ENCODE measurements around the gene OGDHL.
"Not testable (repeated sequence)": the region's sequence is repeated elsewhere in the genome, so short reads cannot be mapped to it uniquely, and the experiment has no call there.

Gene OGDHL

GRCh38 chr10:49756031-49756430 is 6.1 kb downstream of the OGDHL start:
- no peak for DNase-seq (ENCODE audit: low read depth in 2 of 2)

DNA sequence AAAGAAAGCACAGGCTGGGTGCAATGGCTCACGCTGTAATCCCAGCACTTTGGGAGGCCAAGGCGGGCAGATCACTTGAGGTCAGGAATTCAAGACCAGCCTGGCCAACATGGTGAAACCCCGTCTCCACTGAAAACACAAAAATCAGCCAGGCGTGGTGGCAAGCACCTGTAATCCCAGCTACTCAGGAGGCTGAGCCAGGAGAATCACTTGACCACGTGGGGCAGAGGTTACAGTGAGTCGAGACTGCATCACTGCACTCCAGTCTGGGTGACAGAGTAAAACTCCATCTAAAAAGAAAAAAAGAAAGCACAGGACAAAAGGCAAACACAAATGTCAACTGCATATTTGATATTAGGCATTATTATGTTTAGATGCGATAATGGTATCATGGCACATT is 7.2 kb downstream of the OGDHL start:
- not testable (repeated sequence) for DNase-seq (ENCODE audit: low read depth in 2 of 2)

- DNase-seq (ENCODE audit: low read depth in 2 of 2): no peak
These were observed 9.5 kb downstream of the OGDHL start for GRCh38 chr10:49752584-49752983.

DNA sequence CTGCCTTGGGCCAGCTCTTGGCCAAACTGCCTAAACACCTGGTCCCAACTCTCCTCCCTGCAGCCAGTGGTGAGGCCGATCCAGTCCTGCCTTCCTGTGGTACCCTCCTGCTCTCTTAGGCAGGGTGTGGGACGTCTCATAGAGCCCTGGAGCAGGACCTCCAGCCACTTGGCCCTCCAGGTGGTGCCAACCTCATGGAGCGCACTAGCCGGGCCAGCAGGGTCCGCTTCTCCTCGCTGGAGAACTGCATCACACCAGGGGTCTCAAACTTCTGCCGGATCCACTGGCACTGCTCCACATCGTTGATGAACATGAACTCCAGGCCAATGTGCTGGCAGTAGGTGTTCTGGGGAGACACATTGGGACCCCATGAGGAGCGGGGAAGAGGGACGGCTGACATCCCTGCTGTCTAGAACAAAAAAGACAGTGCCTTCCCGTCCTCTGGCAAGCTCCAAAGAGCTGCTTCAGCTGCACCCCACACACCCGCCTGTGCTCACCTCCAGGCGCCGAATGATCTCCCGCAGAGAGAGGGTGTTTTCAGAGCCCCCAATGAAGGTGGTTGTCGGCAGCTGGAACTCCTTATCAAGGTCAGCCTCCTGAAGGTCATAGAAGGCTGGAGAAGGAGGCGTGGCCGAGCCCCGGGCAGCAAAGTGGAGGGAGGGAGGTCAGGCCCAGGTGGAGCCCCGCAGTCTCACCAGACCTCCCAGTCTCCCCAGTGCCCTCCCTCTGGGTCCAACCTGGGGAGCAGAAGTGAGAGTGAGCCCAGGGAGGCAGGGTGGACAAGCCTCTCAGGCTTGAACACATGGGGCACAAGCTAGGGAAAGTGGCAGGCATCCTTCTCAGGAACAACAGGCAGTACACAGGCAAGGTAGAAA is 10.2 kb downstream of the OGDHL start:
- no peak for DNase-seq (ENCODE audit: low read depth in 2 of 2)

DNA sequence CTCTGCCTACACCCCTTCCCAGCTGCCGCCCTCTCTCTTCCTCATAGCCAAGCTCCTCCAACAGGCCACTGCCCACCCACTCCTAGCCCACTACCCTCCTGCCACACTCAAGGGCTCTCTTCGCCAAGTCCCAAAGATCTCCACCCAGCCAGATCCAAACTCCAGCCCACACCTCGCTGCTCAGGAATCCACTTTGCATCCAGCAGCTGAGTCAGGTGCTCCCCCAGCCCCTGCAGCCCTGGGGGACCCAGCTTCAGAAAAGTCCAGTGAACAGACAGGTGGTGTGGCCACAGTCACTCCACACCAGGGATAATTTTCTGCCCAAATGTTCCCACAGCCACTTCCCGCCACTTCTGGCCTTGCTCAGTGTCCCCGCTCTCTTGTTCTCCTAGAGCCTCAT is 10.9 kb downstream of the OGDHL start:
- DNase-seq (ENCODE audit: low read depth in 2 of 2): no peak

DNA sequence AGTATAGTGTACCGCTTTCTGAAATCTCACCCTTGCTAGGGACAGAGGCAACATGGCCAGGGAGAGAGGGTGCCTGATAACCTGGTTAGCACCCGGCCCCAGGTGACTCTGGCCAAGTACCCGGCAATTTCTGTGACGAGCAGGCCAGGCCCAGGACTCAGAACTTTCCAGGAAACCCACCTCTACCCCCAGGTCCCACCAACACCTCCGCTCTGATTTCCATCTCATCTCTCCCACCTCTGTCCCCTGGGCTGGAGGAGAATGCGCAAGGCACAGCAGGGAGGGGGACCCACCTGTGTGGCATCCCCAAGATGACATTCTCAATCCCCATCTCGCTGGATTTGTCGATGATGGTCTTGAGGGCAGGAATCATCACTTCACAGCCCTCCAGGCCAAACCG is 11.6 kb downstream of the OGDHL start:
- DNase-seq (ENCODE audit: low read depth in 2 of 2): no peak

DNA sequence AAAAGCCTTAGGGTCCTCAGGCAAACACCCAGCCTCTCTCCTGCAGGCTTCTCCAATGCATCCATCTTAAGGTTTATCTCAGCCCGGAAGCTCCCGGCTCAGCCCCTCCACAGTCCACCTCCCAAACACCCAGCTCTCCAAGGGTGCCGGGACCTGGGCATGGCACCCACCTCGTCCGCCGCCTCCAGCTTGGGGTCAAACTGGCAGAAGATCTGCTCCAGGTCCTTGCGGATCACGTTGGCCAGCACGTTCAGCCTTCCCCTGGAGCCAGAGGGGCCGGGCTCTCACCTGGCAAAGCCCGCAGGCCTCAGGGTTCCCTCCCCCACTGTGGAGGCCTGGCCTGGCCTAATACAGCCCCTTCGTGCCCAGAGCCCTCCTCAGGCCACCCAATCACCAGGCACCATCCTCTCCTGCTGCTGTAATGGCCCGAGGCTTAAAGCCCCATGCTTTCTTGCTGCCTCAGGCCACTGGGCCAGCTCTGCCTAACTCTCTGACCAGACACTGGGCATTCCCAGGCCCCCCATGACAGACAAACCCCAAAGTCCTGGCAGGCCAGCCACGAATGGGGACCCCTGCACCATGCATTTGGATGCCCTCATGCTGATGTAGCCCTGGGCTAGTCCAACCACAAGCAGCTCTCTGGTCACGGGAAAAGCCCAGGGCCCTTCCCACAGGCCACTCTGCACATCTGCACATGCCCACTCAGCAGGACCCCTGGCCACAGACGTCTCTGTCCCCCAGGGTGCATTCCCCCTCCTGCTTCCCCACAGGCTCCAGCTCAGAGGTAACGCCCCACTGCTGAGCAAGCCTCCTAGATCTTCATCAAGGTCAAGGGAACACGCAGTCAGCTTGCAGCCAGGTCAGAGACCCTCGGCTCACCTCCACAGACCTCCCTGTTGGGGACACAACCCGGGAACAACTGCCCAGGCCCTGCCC is 12.3 kb downstream of the OGDHL start:
- no peak for DNase-seq (ENCODE audit: low read depth in 2 of 2)

- DNase-seq (ENCODE audit: low read depth in 2 of 2): no peak
These were observed 13.0 kb downstream of the OGDHL start for GRCh38 chr10:49749144-49749543.

GRCh38 chr10:49748006-49748405 is 14.1 kb downstream of the OGDHL start:
- DNase-seq (ENCODE audit: low read depth in 2 of 2): no peak

- DNase-seq (ENCODE audit: low read depth in 2 of 2): no peak
These were observed 14.8 kb downstream of the OGDHL start for GRCh38 chr10:49747303-49747646.

DNA sequence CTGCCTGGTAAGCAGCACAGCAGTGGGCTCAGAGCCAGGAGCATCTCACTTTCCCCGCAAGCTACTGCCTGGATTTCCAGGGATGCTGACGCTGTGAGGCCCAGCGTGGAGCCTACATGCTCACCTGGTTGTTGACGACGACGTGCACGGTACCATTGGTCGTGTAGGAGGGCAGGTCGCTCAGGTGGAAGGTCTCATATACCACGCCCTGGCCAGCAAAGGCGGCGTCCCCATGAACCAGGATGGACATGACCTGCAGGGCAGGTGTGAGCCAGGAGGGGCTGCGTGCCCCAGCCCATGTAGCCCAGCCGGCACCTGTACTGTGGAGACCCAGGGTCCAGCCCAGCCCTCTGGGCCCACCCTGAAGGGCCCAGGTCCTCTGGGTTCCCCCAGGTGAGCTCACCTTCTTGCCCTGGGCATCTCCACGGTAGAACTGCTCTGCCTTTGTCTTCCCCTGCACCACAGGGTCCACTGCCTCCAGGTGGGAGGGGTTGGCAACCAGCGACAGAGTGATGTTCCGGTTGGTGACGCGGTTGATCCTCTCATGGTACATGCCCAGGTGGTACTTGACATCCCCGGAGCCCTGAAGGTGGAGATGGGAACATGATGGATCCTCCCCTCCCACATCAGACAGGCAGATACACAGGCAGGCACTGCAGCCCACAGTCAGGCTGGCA is 15.4 kb downstream of the OGDHL start:
- DNase-seq (ENCODE audit: low read depth in 2 of 2): no peak

DNA sequence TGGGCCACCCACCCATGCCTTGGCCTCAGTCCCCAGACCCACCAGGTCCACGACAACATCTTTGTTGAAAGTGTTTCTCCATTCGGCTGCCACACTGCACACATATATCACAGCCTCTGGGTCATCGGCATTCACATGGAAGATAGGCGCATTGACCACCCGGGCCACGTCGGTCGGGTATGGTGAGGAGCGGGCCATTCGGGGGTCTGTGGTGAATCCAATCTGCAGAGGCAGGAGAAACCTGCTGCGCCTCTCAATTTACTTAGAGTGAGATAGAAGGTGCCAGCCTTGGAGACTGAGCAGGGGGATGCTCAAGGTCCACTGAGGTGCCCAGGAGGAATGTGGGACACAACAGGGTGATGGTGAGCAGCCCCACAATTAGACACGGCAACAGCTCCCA is 16.4 kb downstream of the OGDHL start:
- no peak for DNase-seq (ENCODE audit: low read depth in 2 of 2)

- DNase-seq (ENCODE audit: low read depth in 2 of 2): no peak
These were observed 17.1 kb downstream of the OGDHL start for GRCh38 chr10:49744924-49745605.

DNA sequence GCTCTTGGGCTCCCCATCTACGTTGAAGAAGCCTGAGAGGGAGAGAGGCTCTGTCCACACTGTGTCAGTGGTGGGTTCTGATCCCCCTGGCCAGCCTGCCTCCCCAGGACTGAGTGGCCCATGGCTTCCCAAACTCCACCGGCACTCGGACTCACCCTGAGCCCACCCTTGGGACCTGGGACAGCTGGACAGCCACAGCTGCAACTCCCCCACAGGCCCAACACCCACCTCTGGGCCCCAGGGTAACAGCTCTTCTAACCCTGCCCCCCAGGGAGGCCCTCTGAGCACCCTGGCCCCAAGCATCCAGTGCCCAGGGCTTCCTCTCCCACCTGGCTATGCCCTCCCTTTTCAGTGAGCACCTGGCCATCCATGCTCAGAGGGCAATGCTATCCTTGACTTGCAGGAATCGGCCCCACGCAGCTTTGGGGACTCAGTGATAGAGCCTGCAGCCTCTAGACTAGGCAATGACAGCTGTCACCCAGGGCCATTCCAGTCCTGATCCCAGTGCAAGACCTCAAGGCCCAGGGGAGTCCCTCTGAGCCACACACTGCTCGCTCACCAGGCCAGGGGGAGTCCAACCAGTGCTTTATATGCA is 17.9 kb downstream of the OGDHL start:
- no peak for DNase-seq (ENCODE audit: low read depth in 2 of 2)

DNA sequence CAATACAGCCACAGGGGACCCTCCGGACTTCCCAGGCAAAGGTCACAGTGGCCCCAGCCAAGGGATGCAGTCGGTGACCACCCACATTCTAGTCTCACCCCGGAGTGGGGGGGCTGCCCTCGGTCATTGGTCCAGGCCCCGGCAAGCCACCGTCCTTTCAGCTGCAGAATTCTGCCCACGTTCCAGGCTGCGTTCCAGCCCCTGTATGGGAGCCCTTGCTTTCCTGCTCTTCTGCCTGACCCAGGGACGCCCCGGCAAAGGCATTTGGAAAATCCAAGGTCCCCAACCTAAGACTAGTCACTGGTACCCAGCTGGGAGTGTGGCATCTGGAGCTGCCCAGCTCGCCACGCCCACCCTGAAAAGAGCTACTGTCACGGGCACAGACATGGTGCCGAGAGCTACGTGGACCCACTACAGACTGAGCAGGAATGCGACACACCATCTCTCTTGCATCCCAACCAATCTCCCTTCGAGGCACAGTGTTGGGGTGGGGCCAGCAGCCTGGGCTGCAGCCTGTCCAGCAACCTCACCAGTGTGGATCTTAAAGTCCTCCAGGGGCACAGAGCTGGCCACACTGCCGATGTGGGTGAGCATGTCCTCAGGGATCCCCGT is 18.6 kb downstream of the OGDHL start:
- no peak for DNase-seq (ENCODE audit: low read depth in 2 of 2)

DNA sequence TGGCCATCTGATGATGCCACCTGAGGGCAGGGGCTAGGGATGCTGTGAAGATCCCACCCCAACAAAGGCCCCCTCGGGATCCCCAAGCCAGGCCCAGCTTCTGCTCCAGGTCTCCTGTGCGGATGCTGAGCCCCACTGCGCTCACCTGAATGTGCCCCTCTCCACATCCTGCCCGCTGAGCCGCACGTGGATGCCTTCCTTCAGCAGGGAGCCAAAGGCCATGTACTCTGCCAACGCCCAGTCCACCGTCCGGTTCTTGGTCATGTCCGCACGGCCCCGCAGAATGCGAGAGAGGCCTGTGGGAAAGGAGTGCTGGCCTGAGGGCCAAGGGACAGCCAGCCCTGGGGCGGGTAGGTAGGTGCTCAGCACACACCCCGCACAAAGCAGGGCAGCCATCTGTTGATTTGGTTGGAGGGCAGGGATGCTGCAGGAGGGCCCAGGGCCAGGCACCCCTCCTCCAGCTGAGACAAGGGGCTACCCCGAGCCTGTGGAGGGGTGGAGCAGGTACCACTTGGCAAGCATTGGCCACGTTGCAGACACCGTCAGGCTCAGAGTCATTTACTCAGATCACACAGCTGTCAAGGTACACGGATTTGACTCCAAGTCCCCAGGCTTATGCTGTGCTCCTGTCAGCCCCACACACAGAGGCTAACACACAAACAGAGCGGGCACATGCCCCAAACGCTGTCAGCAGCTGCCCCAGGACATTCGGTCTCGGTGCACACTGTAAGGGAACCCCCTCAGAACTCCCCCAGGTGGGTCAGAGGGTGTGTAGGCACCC is 19.2 kb downstream of the OGDHL start:
- DNase-seq (ENCODE audit: low read depth in 2 of 2): no peak

- no peak for DNase-seq (ENCODE audit: low read depth in 2 of 2)
These were observed 20.8 kb downstream of the OGDHL start for GRCh38 chr10:49741108-49741995.

- DNase-seq (ENCODE audit: low read depth in 2 of 2): no peak
These were observed 21.6 kb downstream of the OGDHL start for GRCh38 chr10:49740346-49741107.

Data from stimulated activated CD8-positive, alpha-beta memory T cell treated with anti-CD3 and anti-CD28 coated beads, Interleukin-2, amount 100 ng/mL, for 48 hours (primary cell).